ENCODE data around the gene PACSIN2.

PACSIN2 gene

GRCh38 chr22:42871146-42872050 lies 143.6 kb downstream of the PACSIN2 start:
- in situ Hi-C loops (cut with MboI; ENCODE audit: low sequenced_read_pairs): loop anchor here (10.0 kb wide), 1 partner anchor 93 kb away; no protein-coding TSS in a partner anchor

GRCh38 chr22:42869888-42870480 lies 145.0 kb downstream of the PACSIN2 start:
- in situ Hi-C loops (cut with MboI; ENCODE audit: low sequenced_read_pairs): loop anchor here (10.0 kb wide), 1 partner anchor 95 kb away; no protein-coding TSS in a partner anchor

- in situ Hi-C loops (cut with MboI; ENCODE audit: low sequenced_read_pairs): no loop called here
These were observed 145.5 kb downstream of the PACSIN2 start for GRCh38 chr22:42869463-42869862.

- in situ Hi-C loops (cut with MboI; ENCODE audit: low sequenced_read_pairs): no loop called here
These were observed 146.1 kb downstream of the PACSIN2 start for GRCh38 chr22:42868751-42869251.

- in situ Hi-C loops (cut with MboI; ENCODE audit: low sequenced_read_pairs): no loop called here
These were observed 148.8 kb downstream of the PACSIN2 start for GRCh38 chr22:42866100-42866499.

GRCh38 chr22:42865536-42865935 lies 149.4 kb downstream of the PACSIN2 start:
- in situ Hi-C loops (cut with MboI; ENCODE audit: low sequenced_read_pairs): no loop called here

GRCh38 chr22:42863349-42863961 lies 151.5 kb downstream of the PACSIN2 start:
- in situ Hi-C loops (cut with MboI; ENCODE audit: low sequenced_read_pairs): no loop called here

- in situ Hi-C loops (cut with MboI; ENCODE audit: low sequenced_read_pairs): no loop called here
These were observed 152.8 kb downstream of the PACSIN2 start for GRCh38 chr22:42862045-42862734.

- in situ Hi-C loops (cut with MboI; ENCODE audit: low sequenced_read_pairs): no loop called here
These were observed 154.0 kb downstream of the PACSIN2 start for GRCh38 chr22:42860968-42861367.

- in situ Hi-C loops (cut with MboI; ENCODE audit: low sequenced_read_pairs): no loop called here
These were observed 157.0 kb downstream of the PACSIN2 start for GRCh38 chr22:42857845-42858481.

GRCh38 chr22:42856865-42857704 lies 157.9 kb downstream of the PACSIN2 start, which contains the start of gene ARFGAP3:
Gene ARFGAP3, minus strand, starts transcription at chr22:42857273. Its CDS starts 91 bp downstream, at chr22:42857182.
- in situ Hi-C loops (cut with MboI; ENCODE audit: low sequenced_read_pairs): no loop called here

- in situ Hi-C loops (cut with MboI; ENCODE audit: low sequenced_read_pairs): no loop called here
These were observed 158.6 kb downstream of the PACSIN2 start for GRCh38 chr22:42856179-42856864.

- in situ Hi-C loops (cut with MboI; ENCODE audit: low sequenced_read_pairs): no loop called here
These were observed 159.2 kb downstream of the PACSIN2 start for GRCh38 chr22:42855721-42856120.

GRCh38 chr22:42855211-42855610 lies 159.7 kb downstream of the PACSIN2 start:
- in situ Hi-C loops (cut with MboI; ENCODE audit: low sequenced_read_pairs): no loop called here

- in situ Hi-C loops (cut with MboI; ENCODE audit: low sequenced_read_pairs): no loop called here
These were observed 165.9 kb downstream of the PACSIN2 start for GRCh38 chr22:42848941-42849550.

GRCh38 chr22:42847110-42847509 lies 167.8 kb downstream of the PACSIN2 start:
- in situ Hi-C loops (cut with MboI; ENCODE audit: low sequenced_read_pairs): no loop called here

- in situ Hi-C loops (cut with MboI; ENCODE audit: low sequenced_read_pairs): no loop called here
These were observed 170.2 kb downstream of the PACSIN2 start for GRCh38 chr22:42844756-42845155.

- in situ Hi-C loops (cut with MboI; ENCODE audit: low sequenced_read_pairs): no loop called here
These were observed 172.1 kb downstream of the PACSIN2 start for GRCh38 chr22:42842658-42843370.
